ENCODE results near the gene UBD.
A peak's percentile ranks its signal among the peaks of the same experiment; 100 is the strongest.

The UBD gene

DNA sequence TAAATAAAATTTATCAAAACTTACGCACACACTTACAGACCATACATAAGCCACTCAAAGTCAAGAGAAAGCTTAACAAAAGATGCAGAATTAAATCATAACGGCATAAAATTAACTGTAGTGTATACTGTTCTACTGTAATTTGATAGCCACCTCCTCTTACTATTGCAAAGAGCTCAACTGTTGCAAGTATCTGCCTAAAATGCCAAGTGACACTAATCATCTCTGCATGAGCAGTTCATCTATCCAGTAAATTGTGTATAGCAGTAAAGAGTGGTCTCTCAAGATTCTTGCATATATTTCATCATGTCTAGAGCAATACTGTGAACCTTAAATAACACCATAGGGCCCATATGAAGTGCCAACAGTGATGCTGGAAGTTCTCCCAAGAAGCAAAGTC, 37.7 kb upstream of the UBD start:
- Histone ChIP-seq H3K4me3 (ENCODE audit: control insufficient read depth in 1 of 7, extremely low read depth in 1 of 7, insufficient read depth in 4 of 7, low read depth in 2 of 7, low read length in 6 of 7) (no peak overlapping the region), H3K36me3 (ENCODE audit: control insufficient read depth in 4 of 4, insufficient read depth in 4 of 4, low read length in 3 of 4) (peaks cover 0 to 3% (median 0%) of the 10 kb centered on the region in 4 experiments), H3K27me3 (replicated peaks in 2 of 5; ENCODE audit: control insufficient read depth in 4 of 5, insufficient read depth in 5 of 5, low read length in 4 of 5) (no peaks in the 10 kb centered on the region), H3K27ac (ENCODE audit: insufficient read depth in 1 of 2, low read depth in 1 of 2, low read length in 2 of 2, poor library complexity in 1 of 2, severe bottlenecking in 2 of 2) (no peak overlapping the region), H3K9me3 (ENCODE audit: control extremely low read depth in 1 of 5, control insufficient read depth in 4 of 5, insufficient read depth in 2 of 5, low read depth in 1 of 5, low read length in 4 of 5) (no peaks in the 10 kb centered on the region), H3K4me1 (ENCODE audit: control extremely low read depth in 1 of 4, control insufficient read depth in 4 of 4, insufficient read depth in 4 of 4, low read length in 3 of 4) (peaks cover 0 to 2% (median 0%) of the 10 kb centered on the region in 4 experiments)
- ChIA-PET POLR2A (no interaction called here), CTCF (interaction anchor here (0.9 to 1.9 kb wide), 2 partner anchors 24 to 220 kb away, joined by 4 to 5 read pairs; no protein-coding TSS in a partner anchor)
- no peak for DNase-seq
- WGBS (ENCODE audit: insufficient coverage): no CpG with 5 or more reads among the region's 2 CpGs

DNA sequence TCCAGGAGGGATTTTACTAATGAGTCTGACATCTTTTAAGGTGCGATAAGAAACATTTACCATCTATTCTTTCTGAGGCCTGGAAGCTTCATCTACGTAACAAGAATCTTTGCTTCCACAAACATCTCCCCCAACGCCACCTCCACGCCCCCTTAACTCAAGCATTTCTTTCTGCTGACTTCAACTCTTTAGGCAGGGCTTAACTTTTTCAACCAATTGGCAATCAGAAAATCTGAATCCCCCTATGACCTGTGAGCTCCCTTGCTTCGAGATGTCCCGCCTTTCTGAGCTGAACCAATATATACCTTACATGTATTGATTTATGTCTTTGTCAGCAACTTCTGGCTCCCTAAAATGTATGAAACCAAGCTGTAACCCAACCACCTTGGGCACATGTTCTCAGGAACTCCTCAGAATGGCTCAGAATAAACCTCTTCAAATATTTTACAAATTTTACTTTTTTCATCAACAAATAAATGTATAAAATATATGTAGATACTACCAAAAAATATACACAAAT, 36.9 kb upstream of the UBD start:
- 97% methylated on average over 4 of the region's 6 CpGs for WGBS (ENCODE audit: insufficient coverage)
- H3K27me3 ChIP-seq (replicated peaks in 2 of 5; ENCODE audit: control insufficient read depth in 4 of 5, insufficient read depth in 5 of 5, low read length in 4 of 5): peaks cover 0 to 3% (median 0%) of the 10 kb centered on the region in 5 experiments
- no peak overlapping the region for H3K27ac ChIP-seq (ENCODE audit: insufficient read depth in 1 of 2, low read depth in 1 of 2, low read length in 2 of 2, poor library complexity in 1 of 2, severe bottlenecking in 2 of 2)
- POLR2A ChIA-PET: no interaction called here
- no peaks in the 10 kb centered on the region for H3K9me3 ChIP-seq (ENCODE audit: control extremely low read depth in 1 of 5, control insufficient read depth in 4 of 5, insufficient read depth in 2 of 5, low read depth in 1 of 5, low read length in 4 of 5)
- peaks cover 0 to 1% (median 0%) of the 10 kb centered on the region in 4 experiments for H3K36me3 ChIP-seq (ENCODE audit: control insufficient read depth in 4 of 4, insufficient read depth in 4 of 4, low read length in 3 of 4)
- DNase-seq: no peak
- peaks cover 0 to 2% (median 0%) of the 10 kb centered on the region in 4 experiments for H3K4me1 ChIP-seq (ENCODE audit: control extremely low read depth in 1 of 4, control insufficient read depth in 4 of 4, insufficient read depth in 4 of 4, low read length in 3 of 4)
- CTCF ChIA-PET: interaction anchor here (0.7 to 1.9 kb wide), 2 partner anchors 220 to 1427 kb away, joined by 3 to 5 read pairs; no protein-coding TSS in a partner anchor
- no peak overlapping the region for H3K4me3 ChIP-seq (ENCODE audit: control insufficient read depth in 1 of 7, extremely low read depth in 1 of 7, insufficient read depth in 4 of 7, low read depth in 2 of 7, low read length in 6 of 7)

DNA sequence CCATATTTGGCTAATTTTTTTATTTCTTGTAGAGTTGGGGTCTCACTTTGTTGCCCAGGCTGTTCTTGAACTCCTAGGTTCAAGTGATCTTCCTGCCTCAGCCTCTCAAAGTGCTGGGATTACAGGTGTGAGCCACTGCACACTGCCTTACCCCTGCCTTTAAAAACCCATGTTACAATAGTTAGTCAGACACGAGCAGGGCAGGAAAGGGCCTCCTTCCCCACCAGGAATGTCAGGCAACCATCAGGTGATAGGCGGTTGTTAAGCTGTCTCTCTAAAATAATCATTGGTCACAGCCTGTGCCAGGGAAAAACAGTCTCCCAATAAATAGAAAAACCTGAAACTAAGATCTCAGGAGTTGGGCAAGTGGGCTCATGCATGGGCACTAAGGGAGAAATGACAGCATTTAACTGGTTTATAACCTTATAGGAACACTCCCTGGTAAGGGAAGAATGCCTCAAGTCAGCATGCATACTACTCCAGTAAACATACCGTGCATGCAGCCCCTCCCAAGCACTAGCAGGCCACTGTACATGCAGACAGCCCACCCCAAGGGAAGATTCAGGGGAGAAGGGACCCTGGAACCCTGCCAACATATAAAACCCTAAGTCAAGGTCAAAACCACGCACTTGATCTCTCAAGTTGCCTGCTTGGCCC, 33.8 kb upstream of the UBD start:
- H3K27ac ChIP-seq (ENCODE audit: insufficient read depth in 1 of 2, low read depth in 1 of 2, low read length in 2 of 2, poor library complexity in 1 of 2, severe bottlenecking in 2 of 2): no peak overlapping the region
- H3K36me3 ChIP-seq (ENCODE audit: control insufficient read depth in 4 of 4, insufficient read depth in 4 of 4, low read length in 3 of 4): no peaks in the 10 kb centered on the region
- peak in 1 of 3 donors; percentile 7 for DNase-seq
- H3K27me3 ChIP-seq (replicated peaks in 2 of 5; ENCODE audit: control insufficient read depth in 4 of 5, insufficient read depth in 5 of 5, low read length in 4 of 5): peaks cover 0 to 3% (median 0%) of the 10 kb centered on the region in 5 experiments
- H3K9me3 ChIP-seq (ENCODE audit: control extremely low read depth in 1 of 5, control insufficient read depth in 4 of 5, insufficient read depth in 2 of 5, low read depth in 1 of 5, low read length in 4 of 5): no peaks in the 10 kb centered on the region
- CTCF ChIA-PET: no interaction called here
- WGBS (ENCODE audit: insufficient coverage): 45% methylated on average over 3 of the region's 4 CpGs
- H3K4me3 ChIP-seq (ENCODE audit: control insufficient read depth in 1 of 7, extremely low read depth in 1 of 7, insufficient read depth in 4 of 7, low read depth in 2 of 7, low read length in 6 of 7): no peak overlapping the region
- H3K4me1 ChIP-seq (ENCODE audit: control extremely low read depth in 1 of 4, control insufficient read depth in 4 of 4, insufficient read depth in 4 of 4, low read length in 3 of 4): peaks cover 0 to 2% (median 0%) of the 10 kb centered on the region in 4 experiments
- POLR2A ChIA-PET: no interaction called here

DNA sequence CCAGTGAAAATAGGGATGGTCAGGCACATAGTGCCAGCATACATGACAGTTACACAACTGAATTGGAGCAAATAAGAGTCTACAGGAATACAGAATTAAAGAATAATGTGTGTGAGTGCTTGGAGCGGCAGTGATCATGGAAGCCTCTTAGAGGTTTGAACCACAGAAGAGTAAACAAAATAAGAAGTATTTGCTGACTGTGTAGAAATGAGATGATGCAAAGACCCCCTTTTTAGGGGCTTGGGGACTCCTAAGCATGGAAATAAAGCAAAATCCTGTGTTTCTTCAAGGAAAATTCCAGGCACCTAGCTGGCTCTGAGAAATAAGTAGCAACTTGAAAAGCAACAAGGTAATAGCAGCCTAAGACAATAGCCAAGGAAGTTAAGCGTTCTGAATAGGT, 32.1 kb upstream of the UBD start:
- no peak for DNase-seq
- POLR2A ChIA-PET: no interaction called here
- WGBS (ENCODE audit: insufficient coverage): 80% methylated on average over 1 of the region's 2 CpGs
- H3K27me3 ChIP-seq (replicated peaks in 2 of 5; ENCODE audit: control insufficient read depth in 4 of 5, insufficient read depth in 5 of 5, low read length in 4 of 5): peaks cover 0 to 7% (median 0%) of the 10 kb centered on the region in 5 experiments
- CTCF ChIA-PET: no interaction called here
- H3K4me3 ChIP-seq (ENCODE audit: control insufficient read depth in 1 of 7, extremely low read depth in 1 of 7, insufficient read depth in 4 of 7, low read depth in 2 of 7, low read length in 6 of 7): no peak overlapping the region
- no peaks in the 10 kb centered on the region for H3K36me3 ChIP-seq (ENCODE audit: control insufficient read depth in 4 of 4, insufficient read depth in 4 of 4, low read length in 3 of 4)
- H3K9me3 ChIP-seq (ENCODE audit: control extremely low read depth in 1 of 5, control insufficient read depth in 4 of 5, insufficient read depth in 2 of 5, low read depth in 1 of 5, low read length in 4 of 5): no peaks in the 10 kb centered on the region
- no peak overlapping the region for H3K27ac ChIP-seq (ENCODE audit: insufficient read depth in 1 of 2, low read depth in 1 of 2, low read length in 2 of 2, poor library complexity in 1 of 2, severe bottlenecking in 2 of 2)
- H3K4me1 ChIP-seq (ENCODE audit: control extremely low read depth in 1 of 4, control insufficient read depth in 4 of 4, insufficient read depth in 4 of 4, low read length in 3 of 4): peaks cover 0 to 2% (median 0%) of the 10 kb centered on the region in 4 experiments

DNA sequence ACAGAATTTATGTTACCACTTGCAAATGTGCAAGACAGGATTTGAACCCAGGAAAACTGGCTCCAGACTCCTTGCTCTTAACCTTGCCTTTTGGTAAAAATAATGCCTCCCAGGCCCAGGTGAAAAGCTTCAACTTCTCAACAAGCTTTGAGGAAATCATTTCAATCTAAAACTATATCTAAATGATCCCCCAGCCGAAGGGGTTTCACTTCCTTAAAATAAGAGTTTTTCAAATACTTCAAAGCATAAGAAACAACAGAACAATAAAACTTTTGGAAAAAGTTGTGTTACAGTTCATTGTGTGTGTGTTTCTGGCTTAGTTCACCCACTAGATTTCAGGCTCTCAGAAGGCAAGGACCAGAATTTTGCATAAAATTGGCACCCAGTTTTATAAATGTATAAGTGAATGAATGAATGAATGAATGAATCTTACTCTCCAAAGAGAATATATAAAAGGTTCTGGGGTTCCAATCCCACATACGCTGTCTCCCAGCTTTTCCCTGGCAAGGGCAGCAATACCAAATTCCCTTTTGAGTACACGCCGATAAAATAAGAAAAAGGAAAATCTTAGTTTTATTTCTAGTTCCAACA, 30.8 kb upstream of the UBD start:
- POLR2A ChIA-PET: no interaction called here

DNA sequence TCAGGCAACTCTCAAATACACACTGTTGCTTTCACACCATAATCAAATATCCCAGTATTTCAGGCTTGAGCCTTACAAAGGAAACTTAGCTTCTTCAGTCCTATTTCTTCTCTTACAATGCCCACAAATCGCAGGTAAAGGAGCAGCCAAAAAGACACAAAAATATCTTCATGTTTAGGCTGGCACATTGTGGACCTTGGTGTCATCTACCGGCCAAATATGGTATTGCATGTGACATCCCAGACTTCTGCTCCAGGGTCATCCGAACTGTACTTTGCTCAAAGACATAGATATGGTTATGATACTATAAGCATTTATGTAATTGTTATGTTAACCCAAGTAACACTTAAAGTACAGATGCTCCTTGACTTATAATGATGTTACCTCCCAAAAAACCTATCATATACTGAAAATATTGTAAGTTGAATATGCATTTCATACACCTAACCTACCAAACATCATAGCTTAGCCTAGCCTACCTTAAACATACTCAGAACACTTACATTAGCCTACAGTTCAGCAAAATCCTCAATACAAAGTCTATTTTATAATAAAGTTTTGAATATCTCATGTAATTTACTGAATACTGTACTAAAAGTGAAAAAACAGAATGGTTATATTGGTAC, 30.0 kb upstream of the UBD start:
- ChIA-PET CTCF (interaction anchor here (0.7 to 7.1 kb wide), 12 partner anchors 11 to 214 kb away, joined by 3 to 33 read pairs (median 3); partner anchors contain the start of gene OR12D3), POLR2A (interaction anchor here (0.7 kb wide), 1 partner anchor 219 kb away, joined by 3 read pairs; no protein-coding TSS in a partner anchor)
- no peaks in the 10 kb centered on the region for H3K36me3 ChIP-seq (ENCODE audit: control insufficient read depth in 4 of 4, insufficient read depth in 4 of 4, low read length in 3 of 4)
- peaks cover 0 to 10% (median 0%) of the 10 kb centered on the region in 5 experiments for H3K27me3 ChIP-seq (replicated peaks in 2 of 5; ENCODE audit: control insufficient read depth in 4 of 5, insufficient read depth in 5 of 5, low read length in 4 of 5)
- peaks cover 0 to 2% (median 0%) of the 10 kb centered on the region in 4 experiments for H3K4me1 ChIP-seq (ENCODE audit: control extremely low read depth in 1 of 4, control insufficient read depth in 4 of 4, insufficient read depth in 4 of 4, low read length in 3 of 4)
- peak; percentile 47 to 70 (median 60) for DNase-seq
- H3K9me3 ChIP-seq (ENCODE audit: control extremely low read depth in 1 of 5, control insufficient read depth in 4 of 5, insufficient read depth in 2 of 5, low read depth in 1 of 5, low read length in 4 of 5): no peaks in the 10 kb centered on the region
- H3K27ac ChIP-seq (ENCODE audit: insufficient read depth in 1 of 2, low read depth in 1 of 2, low read length in 2 of 2, poor library complexity in 1 of 2, severe bottlenecking in 2 of 2): no peak overlapping the region
- 10% methylated on average over 2 of the region's 3 CpGs for WGBS (ENCODE audit: insufficient coverage)
- H3K4me3 ChIP-seq (ENCODE audit: control insufficient read depth in 1 of 7, extremely low read depth in 1 of 7, insufficient read depth in 4 of 7, low read depth in 2 of 7, low read length in 6 of 7): no peak overlapping the region

More for the DNA sequence above, 30.8 kb upstream of the UBD start:
- Histone ChIP-seq H3K27me3 (replicated peaks in 2 of 5; ENCODE audit: control insufficient read depth in 4 of 5, insufficient read depth in 5 of 5, low read length in 4 of 5) (peaks cover 0 to 9% (median 0%) of the 10 kb centered on the region in 5 experiments), H3K9me3 (ENCODE audit: control extremely low read depth in 1 of 5, control insufficient read depth in 4 of 5, insufficient read depth in 2 of 5, low read depth in 1 of 5, low read length in 4 of 5) (no peaks in the 10 kb centered on the region), H3K36me3 (ENCODE audit: control insufficient read depth in 4 of 4, insufficient read depth in 4 of 4, low read length in 3 of 4) (no peaks in the 10 kb centered on the region), H3K4me3 (ENCODE audit: control insufficient read depth in 1 of 7, extremely low read depth in 1 of 7, insufficient read depth in 4 of 7, low read depth in 2 of 7, low read length in 6 of 7) (no peak overlapping the region), H3K27ac (ENCODE audit: insufficient read depth in 1 of 2, low read depth in 1 of 2, low read length in 2 of 2, poor library complexity in 1 of 2, severe bottlenecking in 2 of 2) (no peak overlapping the region), H3K4me1 (ENCODE audit: control extremely low read depth in 1 of 4, control insufficient read depth in 4 of 4, insufficient read depth in 4 of 4, low read length in 3 of 4) (peaks cover 0 to 2% (median 0%) of the 10 kb centered on the region in 4 experiments)
- CTCF ChIA-PET: interaction anchor here (0.9 to 7.1 kb wide), 8 partner anchors 12 to 215 kb away, joined by 3 to 33 read pairs (median 3); partner anchors contain the start of gene OR12D3
- no peak for DNase-seq
- WGBS (ENCODE audit: insufficient coverage): 86% methylated on average over 2 of the region's 4 CpGs

Measured in common myeloid progenitor, CD34-positive (primary cell).